ENCODE measurements around the gene CD22. TPM values are rescaled to one million over a fixed set of nuclear protein-coding genes. Genes with fewer than 3 reads are reported as not detected.

Gene CD22
- total and polyA plus RNA-seq, 2 of the 13 experiments (the other 11 are each of a cell fraction or from before 2014, with no cell fraction given): 0.71 to 1.7 TPM

DNA sequence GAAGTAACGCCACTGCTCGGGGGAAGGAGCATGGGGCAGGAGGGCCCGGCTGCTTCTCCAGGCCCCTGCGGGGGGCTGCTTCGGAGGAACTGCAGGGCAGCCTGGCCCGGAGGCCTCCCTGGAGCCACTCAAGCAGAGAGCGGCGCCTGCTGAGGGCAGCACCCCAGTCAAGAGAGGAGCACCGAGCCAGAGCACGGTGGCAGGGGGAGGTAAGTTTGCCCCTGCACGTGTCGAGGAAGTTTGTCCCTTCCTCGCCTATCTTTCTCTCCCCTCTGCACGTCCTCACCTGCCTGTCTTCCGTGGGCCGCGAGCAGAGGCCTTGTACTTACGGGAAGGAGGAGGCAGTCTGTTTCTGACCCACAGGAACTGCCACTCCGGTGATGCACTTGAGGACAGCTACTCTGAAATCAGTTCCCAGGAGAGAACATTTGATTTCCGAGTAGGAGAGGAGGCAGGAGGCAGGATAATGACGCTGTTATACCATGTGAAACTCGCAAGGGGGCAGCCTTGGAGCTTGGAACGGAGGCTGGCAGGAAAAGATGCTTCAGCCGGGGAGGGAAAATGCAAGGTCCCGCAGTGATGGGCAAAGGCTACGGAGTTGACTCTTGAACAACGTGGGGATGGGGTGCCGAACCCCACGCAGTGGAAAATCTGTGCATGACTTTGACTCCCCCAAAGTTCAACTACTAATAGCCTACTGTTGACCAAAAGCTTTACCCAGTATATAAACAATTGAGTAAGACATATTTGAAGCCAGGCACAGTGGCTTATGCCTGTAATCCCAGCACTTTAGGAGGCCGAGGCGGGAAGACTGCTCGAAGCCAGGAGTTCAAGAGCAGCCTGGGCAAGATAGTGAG, 23.7 kb downstream of the CD22 start (continued):
- TF ChIP-seq, protein P1, sequence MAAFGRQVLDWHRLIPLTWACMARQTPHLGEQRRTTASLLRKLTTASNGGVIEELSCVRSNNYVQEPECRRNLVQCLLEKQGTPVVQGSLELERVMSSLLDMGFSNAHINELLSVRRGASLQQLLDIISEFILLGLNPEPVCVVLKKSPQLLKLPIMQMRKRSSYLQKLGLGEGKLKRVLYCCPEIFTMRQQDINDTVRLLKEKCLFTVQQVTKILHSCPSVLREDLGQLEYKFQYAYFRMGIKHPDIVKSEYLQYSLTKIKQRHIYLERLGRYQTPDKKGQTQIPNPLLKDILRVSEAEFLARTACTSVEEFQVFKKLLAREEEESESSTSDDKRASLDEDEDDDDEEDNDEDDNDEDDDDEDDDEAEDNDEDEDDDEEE (CRISPR knock-in tag; IDR thresholded peaks at IDR 0.05): 0 out of 2 replicates have a peak, but pooled peaks have one; percentile 47
- TF ChIP-seq, protein P2, sequence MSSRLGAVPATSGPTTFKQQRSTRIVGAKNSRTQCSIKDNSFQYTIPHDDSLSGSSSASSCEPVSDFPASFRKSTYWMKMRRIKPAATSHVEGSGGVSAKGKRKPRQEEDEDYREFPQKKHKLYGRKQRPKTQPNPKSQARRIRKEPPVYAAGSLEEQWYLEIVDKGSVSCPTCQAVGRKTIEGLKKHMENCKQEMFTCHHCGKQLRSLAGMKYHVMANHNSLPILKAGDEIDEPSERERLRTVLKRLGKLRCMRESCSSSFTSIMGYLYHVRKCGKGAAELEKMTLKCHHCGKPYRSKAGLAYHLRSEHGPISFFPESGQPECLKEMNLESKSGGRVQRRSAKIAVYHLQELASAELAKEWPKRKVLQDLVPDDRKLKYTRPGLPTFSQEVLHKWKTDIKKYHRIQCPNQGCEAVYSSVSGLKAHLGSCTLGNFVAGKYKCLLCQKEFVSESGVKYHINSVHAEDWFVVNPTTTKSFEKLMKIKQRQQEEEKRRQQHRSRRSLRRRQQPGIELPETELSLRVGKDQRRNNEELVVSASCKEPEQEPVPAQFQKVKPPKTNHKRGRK (CRISPR knock-in tag; IDR thresholded peaks at IDR 0.05): no peak
- TF ChIP-seq KMT2B (CRISPR knock-in tag; IDR thresholded peaks at IDR 0.05): no peak
- 0 out of 2 replicates have a peak, but pooled peaks have one; percentile 41 for TF ChIP-seq GATAD2A (CRISPR knock-in tag; IDR thresholded peaks at IDR 0.05)
- TF ChIP-seq, protein P3, sequence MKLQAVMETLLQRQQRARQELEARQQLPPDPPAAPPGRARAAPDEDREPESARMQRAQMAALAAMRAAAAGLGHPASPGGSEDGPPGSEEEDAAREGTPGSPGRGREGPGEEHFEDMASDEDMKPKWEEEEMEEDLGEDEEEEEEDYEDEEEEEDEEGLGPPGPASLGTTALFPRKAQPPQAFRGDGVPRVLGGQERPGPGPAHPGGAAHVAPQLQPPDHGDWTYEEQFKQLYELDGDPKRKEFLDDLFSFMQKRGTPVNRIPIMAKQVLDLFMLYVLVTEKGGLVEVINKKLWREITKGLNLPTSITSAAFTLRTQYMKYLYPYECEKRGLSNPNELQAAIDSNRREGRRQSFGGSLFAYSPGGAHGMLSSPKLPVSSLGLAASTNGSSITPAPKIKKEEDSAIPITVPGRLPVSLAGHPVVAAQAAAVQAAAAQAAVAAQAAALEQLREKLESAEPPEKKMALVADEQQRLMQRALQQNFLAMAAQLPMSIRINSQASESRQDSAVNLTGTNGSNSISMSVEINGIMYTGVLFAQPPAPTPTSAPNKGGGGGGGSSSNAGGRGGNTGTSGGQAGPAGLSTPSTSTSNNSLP (IDR thresholded peaks at IDR 0.05; ENCODE audit: low read depth, low read length): no peak
- TF ChIP-seq, protein P4, sequence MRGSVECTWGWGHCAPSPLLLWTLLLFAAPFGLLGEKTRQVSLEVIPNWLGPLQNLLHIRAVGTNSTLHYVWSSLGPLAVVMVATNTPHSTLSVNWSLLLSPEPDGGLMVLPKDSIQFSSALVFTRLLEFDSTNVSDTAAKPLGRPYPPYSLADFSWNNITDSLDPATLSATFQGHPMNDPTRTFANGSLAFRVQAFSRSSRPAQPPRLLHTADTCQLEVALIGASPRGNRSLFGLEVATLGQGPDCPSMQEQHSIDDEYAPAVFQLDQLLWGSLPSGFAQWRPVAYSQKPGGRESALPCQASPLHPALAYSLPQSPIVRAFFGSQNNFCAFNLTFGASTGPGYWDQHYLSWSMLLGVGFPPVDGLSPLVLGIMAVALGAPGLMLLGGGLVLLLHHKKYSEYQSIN (CRISPR knock-in tag; IDR thresholded peaks at IDR 0.05; ENCODE audit: borderline replicate concordance): no peak
- TF ChIP-seq, protein P5, sequence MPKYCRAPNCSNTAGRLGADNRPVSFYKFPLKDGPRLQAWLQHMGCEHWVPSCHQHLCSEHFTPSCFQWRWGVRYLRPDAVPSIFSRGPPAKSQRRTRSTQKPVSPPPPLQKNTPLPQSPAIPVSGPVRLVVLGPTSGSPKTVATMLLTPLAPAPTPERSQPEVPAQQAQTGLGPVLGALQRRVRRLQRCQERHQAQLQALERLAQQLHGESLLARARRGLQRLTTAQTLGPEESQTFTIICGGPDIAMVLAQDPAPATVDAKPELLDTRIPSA (CRISPR knock-in tag; IDR thresholded peaks at IDR 0.05; ENCODE audit: borderline replicate concordance): no peak
- no peak for TF ChIP-seq ZSCAN22 (CRISPR knock-in tag; IDR thresholded peaks at IDR 0.05)
- TF ChIP-seq ZNF256 (CRISPR knock-in tag; conservative IDR thresholded peaks at IDR 0.05): no peak
- TF ChIP-seq, protein P6, sequence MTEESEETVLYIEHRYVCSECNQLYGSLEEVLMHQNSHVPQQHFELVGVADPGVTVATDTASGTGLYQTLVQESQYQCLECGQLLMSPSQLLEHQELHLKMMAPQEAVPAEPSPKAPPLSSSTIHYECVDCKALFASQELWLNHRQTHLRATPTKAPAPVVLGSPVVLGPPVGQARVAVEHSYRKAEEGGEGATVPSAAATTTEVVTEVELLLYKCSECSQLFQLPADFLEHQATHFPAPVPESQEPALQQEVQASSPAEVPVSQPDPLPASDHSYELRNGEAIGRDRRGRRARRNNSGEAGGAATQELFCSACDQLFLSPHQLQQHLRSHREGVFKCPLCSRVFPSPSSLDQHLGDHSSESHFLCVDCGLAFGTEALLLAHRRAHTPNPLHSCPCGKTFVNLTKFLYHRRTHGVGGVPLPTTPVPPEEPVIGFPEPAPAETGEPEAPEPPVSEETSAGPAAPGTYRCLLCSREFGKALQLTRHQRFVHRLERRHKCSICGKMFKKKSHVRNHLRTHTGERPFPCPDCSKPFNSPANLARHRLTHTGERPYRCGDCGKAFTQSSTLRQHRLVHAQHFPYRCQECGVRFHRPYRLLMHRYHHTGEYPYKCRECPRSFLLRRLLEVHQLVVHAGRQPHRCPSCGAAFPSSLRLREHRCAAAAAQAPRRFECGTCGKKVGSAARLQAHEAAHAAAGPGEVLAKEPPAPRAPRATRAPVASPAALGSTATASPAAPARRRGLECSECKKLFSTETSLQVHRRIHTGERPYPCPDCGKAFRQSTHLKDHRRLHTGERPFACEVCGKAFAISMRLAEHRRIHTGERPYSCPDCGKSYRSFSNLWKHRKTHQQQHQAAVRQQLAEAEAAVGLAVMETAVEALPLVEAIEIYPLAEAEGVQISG (CRISPR knock-in tag; IDR thresholded peaks at IDR 0.05): no peak
- TF ChIP-seq MYNN (CRISPR knock-in tag; IDR thresholded peaks at IDR 0.05; ENCODE audit: low read depth): no peak
- TF ChIP-seq POLR2G (IDR thresholded peaks at IDR 0.05; ENCODE audit: low read depth, low read length): no peak
- TF ChIP-seq ZFP41 (CRISPR knock-in tag; IDR thresholded peaks at IDR 0.05; ENCODE audit: borderline replicate concordance): no peak
- no peak for TF ChIP-seq ZFP36 (IDR thresholded peaks at IDR 0.05; ENCODE audit: borderline replicate concordance, low read depth, low read length, partially characterized antibody)
- no peak for TF ChIP-seq SATB2 (CRISPR knock-in tag; IDR thresholded peaks at IDR 0.05)
- no peak for TF ChIP-seq TGIF2 (CRISPR knock-in tag; IDR thresholded peaks at IDR 0.05)
- TF ChIP-seq, protein P7, sequence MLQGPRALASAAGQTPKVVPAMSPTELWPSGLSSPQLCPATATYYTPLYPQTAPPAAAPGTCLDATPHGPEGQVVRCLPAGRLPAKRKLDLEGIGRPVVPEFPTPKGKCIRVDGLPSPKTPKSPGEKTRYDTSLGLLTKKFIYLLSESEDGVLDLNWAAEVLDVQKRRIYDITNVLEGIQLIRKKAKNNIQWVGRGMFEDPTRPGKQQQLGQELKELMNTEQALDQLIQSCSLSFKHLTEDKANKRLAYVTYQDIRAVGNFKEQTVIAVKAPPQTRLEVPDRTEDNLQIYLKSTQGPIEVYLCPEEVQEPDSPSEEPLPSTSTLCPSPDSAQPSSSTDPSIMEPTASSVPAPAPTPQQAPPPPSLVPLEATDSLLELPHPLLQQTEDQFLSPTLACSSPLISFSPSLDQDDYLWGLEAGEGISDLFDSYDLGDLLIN (CRISPR knock-in tag; IDR thresholded peaks at IDR 0.05; ENCODE audit: borderline replicate concordance): no peak

Data from HepG2 (cell line).